Activated naive CD4-positive, alpha-beta T cell treated with anti-CD3 and anti-CD28 coated beads for 36 hours (primary cell): Measurements from ENCODE around the gene STIP1. TPM values are rescaled to one million over a fixed set of nuclear protein-coding genes. Genes with fewer than 3 reads are reported as not detected.

Experiments
- CTCF ChIA-PET: fragments of 350-600 bp; sonication (Branson Sonifier 250); formaldehyde crosslinking; loops from one replicate; lab custom pipeline; 2021; ENCODE audit warnings: antibody characterized with exemption; lab: Charles Lee
- DNase-seq: peaks from one replicate; pipeline ENCODE4 v3.0.0-alpha.2; 2020
- H3K27ac Mint-ChIP-seq: one replicate; pipeline ENCODE4 v1.8.0; 2021; ENCODE audit warnings: mild to moderate bottlenecking, mixed read lengths
- H3K27me3 Mint-ChIP-seq: one replicate; pipeline ENCODE4 v1.8.0; 2021; ENCODE audit warnings: low read depth, mixed read lengths
- H3K36me3 Mint-ChIP-seq: one replicate; pipeline ENCODE4 v1.8.0; 2021; ENCODE audit warnings: low read depth, mixed read lengths
- H3K4me1 Mint-ChIP-seq: one replicate; pipeline ENCODE4 v1.8.0; 2021; ENCODE audit warnings: low read depth, mixed read lengths
- H3K4me3 Mint-ChIP-seq: one replicate; pipeline ENCODE4 v1.8.0; 2021; ENCODE audit warnings: mild to moderate bottlenecking, moderate library complexity, mixed read lengths
- H3K9me3 Mint-ChIP-seq: one replicate; pipeline ENCODE4 v1.8.0; 2021; ENCODE audit warnings: mixed read lengths
- intact Hi-C: fragments of 100-400 bp; cut with micrococcal nuclease; formaldehyde crosslinking; loops from one replicate; pipeline ENCODE4 v1.15.1; 2023
- total RNA-seq, 2 experiments: library from RNA; stranded (reverse); gene quantifications; one replicate each; pipeline ENCODE4 v1.2.3, GENCODE V29; 2021

STIP1 gene
- total RNA-seq, 2 experiments from 2014 or later = 264 to 272 TPM

DNA sequence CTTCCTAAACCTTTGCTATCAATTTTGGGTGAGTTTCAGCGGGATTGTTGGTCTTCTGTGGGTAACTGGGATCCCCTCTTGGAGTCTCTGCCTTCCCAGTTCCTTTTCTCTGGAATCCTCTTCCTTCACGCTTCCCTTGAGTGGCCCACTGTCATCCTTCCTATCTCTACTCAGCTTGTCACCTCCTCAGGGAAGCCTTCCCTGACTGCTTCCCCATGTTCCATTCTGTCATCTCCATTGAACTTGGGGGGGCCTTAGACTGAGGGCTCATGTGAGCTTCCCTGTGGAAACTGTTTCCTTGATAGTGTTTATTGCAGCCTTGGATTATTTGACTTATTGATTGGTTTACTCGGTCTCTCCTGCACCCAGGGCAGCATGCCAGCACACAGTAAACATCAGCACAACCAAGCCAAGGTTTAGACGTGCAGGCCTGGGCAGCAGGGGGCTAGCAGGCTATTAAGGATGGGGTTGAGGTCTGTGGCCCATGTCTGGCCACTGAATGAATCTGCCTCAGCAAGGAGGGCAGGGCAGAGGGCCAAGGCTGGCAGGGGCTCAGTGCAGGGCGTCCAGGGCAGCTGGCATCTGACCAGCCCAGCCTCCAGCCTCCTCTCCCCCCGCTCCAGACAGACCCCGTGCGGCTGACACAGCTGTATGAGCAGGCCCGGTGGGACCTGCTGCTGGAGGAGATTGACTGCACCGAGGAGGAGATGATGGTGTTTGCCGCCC is 32.8 kb downstream of the STIP1 start:
- H3K27me3 Mint-ChIP-seq = no peaks in the 10 kb centered on the region
- no peaks in the 10 kb centered on the region for H3K9me3 Mint-ChIP-seq
- DNase-seq = no peak
- H3K4me3 Mint-ChIP-seq = no peak overlapping the region
- intact Hi-C loops = no loop called here
- H3K36me3 Mint-ChIP-seq = peaks cover 21% of the 10 kb centered on the region
- peak overlapping the region; percentile 36 for H3K27ac Mint-ChIP-seq
- peaks cover 11% of the 10 kb centered on the region for H3K4me1 Mint-ChIP-seq
- CTCF ChIA-PET = interaction anchor here (1.3 kb wide), 1 partner anchor 13 kb away, joined by 3 read pairs; no protein-coding TSS in a partner anchor

DNA sequence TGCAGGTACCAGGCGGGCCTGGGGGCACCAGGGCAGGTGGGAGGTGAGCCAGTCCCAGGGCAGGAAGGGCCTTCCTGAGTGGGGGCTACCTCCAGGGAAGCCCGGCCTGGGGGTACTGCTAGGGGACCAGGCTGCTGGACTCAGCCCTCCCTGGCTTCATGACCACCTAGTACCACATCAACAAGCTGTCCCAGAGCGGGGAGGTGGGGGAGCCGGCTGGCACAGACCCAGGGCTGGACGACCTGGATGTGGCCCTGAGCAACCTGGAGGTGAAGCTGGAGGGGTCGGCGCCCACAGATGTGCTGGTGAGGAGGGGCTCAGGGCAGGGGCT is 33.3 kb downstream of the STIP1 start:
- no peak overlapping the region for H3K27ac Mint-ChIP-seq

DNA sequence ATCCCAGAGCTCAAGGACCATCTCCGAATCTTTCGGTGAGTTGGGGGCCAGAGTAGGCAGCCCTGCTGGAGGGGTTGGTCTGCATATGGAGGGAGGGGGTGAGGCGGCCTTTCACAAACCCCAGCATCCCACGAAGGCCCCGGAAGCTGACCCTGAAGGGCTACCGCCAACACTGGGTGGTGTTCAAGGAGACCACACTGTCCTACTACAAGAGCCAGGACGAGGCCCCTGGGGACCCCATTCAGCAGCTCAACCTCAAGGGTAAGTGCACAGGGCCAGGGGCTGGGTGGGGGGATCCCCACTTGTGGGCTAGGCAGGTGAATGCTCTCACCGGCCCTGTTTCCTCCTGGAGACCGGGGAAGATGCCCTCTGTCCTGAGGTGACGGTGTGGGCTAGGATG is 33.8 kb downstream of the STIP1 start:
- Mint-ChIP-seq H3K36me3 (peaks cover 19% of the 10 kb centered on the region), H3K27ac (no peak overlapping the region), H3K27me3 (no peaks in the 10 kb centered on the region), H3K9me3 (no peaks in the 10 kb centered on the region), H3K4me3 (no peak overlapping the region), H3K4me1 (peaks cover 7% of the 10 kb centered on the region)
- CTCF ChIA-PET = no interaction called here
- intact Hi-C loops = no loop called here
- DNase-seq = no peak

More for the DNA sequence above, 33.3 kb downstream of the STIP1 start:
- no peaks in the 10 kb centered on the region for H3K27me3 Mint-ChIP-seq
- no peak for DNase-seq
- intact Hi-C loops = no loop called here
- H3K9me3 Mint-ChIP-seq = no peaks in the 10 kb centered on the region
- peaks cover 11% of the 10 kb centered on the region for H3K4me1 Mint-ChIP-seq
- H3K4me3 Mint-ChIP-seq = no peak overlapping the region
- CTCF ChIA-PET = no interaction called here
- peaks cover 19% of the 10 kb centered on the region for H3K36me3 Mint-ChIP-seq

DNA sequence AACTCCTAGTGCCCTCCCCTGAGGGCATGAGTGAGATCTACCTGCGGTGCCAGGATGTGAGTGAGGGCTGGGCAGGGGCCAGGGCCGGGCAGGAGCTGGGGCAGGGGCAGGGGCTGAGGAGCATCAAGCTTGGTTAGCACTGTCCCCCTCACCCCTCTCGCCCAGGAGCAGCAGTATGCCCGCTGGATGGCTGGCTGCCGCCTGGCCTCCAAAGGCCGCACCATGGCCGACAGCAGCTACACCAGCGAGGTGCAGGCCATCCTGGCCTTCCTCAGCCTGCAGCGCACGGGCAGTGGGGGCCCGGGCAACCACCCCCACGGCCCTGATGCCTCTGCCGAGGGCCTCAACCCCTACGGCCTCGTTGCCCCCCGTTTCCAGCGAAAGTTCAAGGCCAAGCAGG is 34.3 kb downstream of the STIP1 start:
- H3K36me3 Mint-ChIP-seq = peaks cover 14% of the 10 kb centered on the region
- no peaks in the 10 kb centered on the region for H3K9me3 Mint-ChIP-seq
- H3K27ac Mint-ChIP-seq = no peak overlapping the region
- intact Hi-C loops = no loop called here
- no peak for DNase-seq
- H3K4me1 Mint-ChIP-seq = peaks cover 6% of the 10 kb centered on the region
- CTCF ChIA-PET = interaction anchor here (1.4 kb wide), 1 partner anchor 84 kb away, joined by 3 read pairs; no protein-coding TSS in a partner anchor
- no peak overlapping the region for H3K4me3 Mint-ChIP-seq
- H3K27me3 Mint-ChIP-seq = no peaks in the 10 kb centered on the region

DNA sequence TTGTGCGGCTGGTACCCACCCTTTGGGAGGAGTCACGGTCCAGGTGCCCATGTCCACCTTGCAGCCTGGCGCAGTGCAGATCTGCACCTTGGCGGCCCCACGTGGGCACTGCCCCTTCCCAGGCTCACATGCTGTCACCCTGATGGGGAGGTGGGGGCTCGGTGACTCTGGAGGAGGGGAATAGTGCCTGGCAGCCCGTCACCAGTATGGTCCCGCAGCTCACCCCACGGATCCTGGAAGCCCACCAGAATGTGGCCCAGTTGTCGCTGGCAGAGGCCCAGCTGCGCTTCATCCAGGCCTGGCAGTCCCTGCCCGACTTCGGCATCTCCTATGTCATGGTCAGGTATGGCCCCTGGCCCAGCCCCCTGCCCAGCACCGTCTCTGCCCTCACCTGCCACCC is 34.8 kb downstream of the STIP1 start:
- Mint-ChIP-seq H3K27ac (no peak overlapping the region), H3K36me3 (peaks cover 14% of the 10 kb centered on the region)
- CTCF ChIA-PET = interaction anchor here (1.4 kb wide), 1 partner anchor 83 kb away, joined by 3 read pairs; no protein-coding TSS in a partner anchor

DNA sequence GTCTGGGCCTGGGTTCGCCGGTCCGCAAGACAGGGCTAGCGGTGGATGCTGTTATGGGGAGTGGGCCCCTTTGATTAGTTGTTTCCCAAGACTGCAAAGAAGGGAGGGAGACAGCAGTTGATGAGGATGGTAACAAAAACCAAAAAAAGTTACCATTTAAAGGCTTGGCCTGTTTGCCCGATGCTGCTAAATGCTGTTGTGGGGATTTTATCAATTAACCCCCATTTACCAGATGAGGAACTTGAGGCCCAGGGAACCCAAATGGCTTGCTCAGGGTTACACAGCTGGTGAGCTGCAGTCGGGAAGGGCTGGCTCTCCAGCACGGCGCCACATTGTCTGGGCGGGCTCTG is 36.7 kb downstream of the STIP1 start:
- peaks cover 12% of the 10 kb centered on the region for H3K36me3 Mint-ChIP-seq
- intact Hi-C loops = no loop called here
- H3K27ac Mint-ChIP-seq = no peak overlapping the region
- H3K9me3 Mint-ChIP-seq = no peaks in the 10 kb centered on the region
- CTCF ChIA-PET = no interaction called here
- DNase-seq = no peak
- no peaks in the 10 kb centered on the region for H3K27me3 Mint-ChIP-seq
- no peak overlapping the region for H3K4me3 Mint-ChIP-seq
- peaks cover 16% of the 10 kb centered on the region for H3K4me1 Mint-ChIP-seq

More for the DNA sequence above, 34.8 kb downstream of the STIP1 start:
- intact Hi-C loops = no loop called here
- no peak for DNase-seq
- Mint-ChIP-seq H3K4me1 (peaks cover 7% of the 10 kb centered on the region), H3K9me3 (no peaks in the 10 kb centered on the region), H3K4me3 (no peak overlapping the region), H3K27me3 (no peaks in the 10 kb centered on the region)

DNA sequence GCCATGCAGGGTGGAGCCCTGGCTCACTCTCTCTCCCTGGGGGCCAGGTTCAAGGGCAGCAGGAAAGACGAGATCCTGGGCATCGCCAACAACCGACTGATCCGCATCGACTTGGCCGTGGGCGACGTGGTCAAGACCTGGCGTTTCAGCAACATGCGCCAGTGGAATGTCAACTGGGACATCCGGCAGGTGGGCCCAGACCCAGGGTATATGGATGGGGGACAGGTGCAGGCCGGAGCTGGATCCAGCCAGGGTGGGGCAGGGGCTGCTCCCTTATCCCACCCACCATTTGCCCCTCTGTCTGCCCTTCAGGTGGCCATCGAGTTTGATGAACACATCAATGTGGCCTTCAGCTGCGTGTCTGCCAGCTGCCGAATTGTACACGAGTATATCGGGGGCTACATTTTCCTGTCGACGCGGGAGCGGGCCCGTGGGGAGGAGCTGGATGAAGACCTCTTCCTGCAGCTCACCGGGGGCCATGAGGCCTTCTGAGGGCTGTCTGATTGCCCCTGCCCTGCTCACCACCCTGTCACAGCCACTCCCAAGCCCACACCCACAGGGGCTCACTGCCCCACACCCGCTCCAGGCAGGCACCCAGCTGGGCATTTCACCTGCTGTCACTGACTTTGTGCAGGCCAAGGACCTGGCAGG is 37.2 kb downstream of the STIP1 start:
- no peaks in the 10 kb centered on the region for H3K9me3 Mint-ChIP-seq
- DNase-seq = no peak
- intact Hi-C loops = no loop called here
- no peak overlapping the region for H3K4me3 Mint-ChIP-seq
- no peaks in the 10 kb centered on the region for H3K27me3 Mint-ChIP-seq
- peaks cover 11% of the 10 kb centered on the region for H3K36me3 Mint-ChIP-seq
- CTCF ChIA-PET = interaction anchor here (1.1 to 1.4 kb wide), 2 partner anchors 9 to 18 kb away, joined by 3 to 5 read pairs; no protein-coding TSS in a partner anchor
- peaks cover 21% of the 10 kb centered on the region for H3K4me1 Mint-ChIP-seq
- H3K27ac Mint-ChIP-seq = no peak overlapping the region

DNA sequence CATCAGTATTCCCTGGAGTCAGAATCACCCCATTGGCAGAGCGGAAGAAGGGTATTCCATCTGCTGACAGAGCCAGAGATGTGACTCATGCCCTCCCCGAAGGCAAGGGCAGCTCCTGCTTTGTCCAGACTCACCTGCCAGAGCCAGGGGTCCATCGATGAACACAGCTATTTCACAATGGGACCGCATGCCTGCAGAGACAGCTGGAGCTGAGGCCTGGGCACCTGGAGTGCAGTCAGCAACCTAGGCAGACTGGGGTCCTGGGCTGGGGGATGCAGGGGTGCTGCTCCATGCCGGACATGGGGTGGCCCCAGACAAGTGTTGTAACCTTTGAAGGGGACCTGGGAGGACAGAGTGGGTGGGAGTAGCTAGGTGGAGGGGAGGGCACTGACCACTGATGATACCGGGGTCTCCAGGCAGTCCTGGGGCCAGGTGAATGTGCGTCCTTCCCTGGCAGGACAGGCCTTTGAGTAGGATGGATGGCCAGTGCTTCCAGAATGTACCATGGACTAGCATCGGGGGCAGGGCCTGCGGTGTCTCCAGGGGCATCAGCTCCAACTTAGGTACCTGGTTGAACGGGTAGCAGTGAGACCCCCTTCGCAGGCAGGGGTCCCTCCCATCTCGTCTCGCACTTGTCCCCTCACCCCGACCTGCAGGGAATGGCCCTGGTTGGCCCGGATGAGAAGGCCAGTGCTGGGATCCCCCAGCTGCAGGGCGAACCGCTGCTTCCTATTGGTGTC is 38.4 kb downstream of the STIP1 start:
- no peak overlapping the region for H3K27ac Mint-ChIP-seq
- peaks cover 3% of the 10 kb centered on the region for H3K36me3 Mint-ChIP-seq
- H3K27me3 Mint-ChIP-seq = no peaks in the 10 kb centered on the region
- peak overlapping the region; percentile 87 for H3K4me3 Mint-ChIP-seq
- peaks cover 27% of the 10 kb centered on the region for H3K4me1 Mint-ChIP-seq
- CTCF ChIA-PET = interaction anchor here (0.6 to 1.4 kb wide), 4 partner anchors 10 to 605 kb away, joined by 3 to 6 read pairs (median 5); partner anchors contain the start of gene FERMT3
- H3K9me3 Mint-ChIP-seq = no peaks in the 10 kb centered on the region
- intact Hi-C loops = no loop called here
- DNase-seq = no peak

DNA sequence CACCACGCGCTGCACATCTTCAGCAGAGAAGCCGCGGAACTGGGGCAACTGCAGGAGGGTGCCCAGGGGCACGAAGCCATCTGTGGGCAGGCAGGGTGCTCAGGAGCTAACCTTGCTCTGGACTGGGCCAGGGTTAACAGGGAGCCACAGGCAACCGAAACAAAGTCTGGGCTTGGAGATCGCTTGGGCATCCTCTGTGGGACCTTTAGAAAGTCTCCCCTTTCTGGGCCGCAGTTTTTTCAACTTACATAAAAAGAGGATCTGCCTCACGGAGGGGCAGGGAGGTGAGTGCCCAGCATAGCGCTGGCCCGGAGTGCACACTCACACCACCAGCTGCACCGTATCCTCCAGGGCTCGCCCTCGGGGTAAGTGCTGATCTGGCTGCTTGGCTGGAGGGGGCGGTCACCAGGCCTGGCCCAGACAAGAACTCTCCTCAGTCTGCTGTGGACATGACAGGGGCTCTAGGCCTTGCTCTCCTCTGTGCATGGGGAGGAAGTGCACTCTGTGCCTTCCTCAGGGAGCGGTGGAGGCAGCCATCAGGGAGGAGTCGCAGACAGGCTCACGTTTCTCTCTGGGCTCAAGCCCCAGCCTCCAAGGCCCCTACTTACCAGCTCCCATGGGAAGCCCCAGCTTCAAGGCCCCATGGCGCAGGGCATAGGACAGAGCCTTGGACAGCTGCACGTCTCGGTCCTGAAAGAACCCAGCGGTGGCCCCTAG is 39.1 kb downstream of the STIP1 start:
- intact Hi-C loops = no loop called here
- DNase-seq = no peak
- CTCF ChIA-PET = interaction anchor here (0.6 to 3.2 kb wide), 4 partner anchors 18 to 606 kb away, joined by 5 to 13 read pairs (median 8); partner anchors contain the start of gene FERMT3
- H3K4me3 Mint-ChIP-seq = peak overlapping the region; percentile 87
- peaks cover 33% of the 10 kb centered on the region for H3K4me1 Mint-ChIP-seq
- no peaks in the 10 kb centered on the region for H3K27me3 Mint-ChIP-seq
- H3K9me3 Mint-ChIP-seq = no peaks in the 10 kb centered on the region
- peak overlapping the region; percentile 90 for H3K27ac Mint-ChIP-seq
- H3K36me3 Mint-ChIP-seq = peaks cover 5% of the 10 kb centered on the region

DNA sequence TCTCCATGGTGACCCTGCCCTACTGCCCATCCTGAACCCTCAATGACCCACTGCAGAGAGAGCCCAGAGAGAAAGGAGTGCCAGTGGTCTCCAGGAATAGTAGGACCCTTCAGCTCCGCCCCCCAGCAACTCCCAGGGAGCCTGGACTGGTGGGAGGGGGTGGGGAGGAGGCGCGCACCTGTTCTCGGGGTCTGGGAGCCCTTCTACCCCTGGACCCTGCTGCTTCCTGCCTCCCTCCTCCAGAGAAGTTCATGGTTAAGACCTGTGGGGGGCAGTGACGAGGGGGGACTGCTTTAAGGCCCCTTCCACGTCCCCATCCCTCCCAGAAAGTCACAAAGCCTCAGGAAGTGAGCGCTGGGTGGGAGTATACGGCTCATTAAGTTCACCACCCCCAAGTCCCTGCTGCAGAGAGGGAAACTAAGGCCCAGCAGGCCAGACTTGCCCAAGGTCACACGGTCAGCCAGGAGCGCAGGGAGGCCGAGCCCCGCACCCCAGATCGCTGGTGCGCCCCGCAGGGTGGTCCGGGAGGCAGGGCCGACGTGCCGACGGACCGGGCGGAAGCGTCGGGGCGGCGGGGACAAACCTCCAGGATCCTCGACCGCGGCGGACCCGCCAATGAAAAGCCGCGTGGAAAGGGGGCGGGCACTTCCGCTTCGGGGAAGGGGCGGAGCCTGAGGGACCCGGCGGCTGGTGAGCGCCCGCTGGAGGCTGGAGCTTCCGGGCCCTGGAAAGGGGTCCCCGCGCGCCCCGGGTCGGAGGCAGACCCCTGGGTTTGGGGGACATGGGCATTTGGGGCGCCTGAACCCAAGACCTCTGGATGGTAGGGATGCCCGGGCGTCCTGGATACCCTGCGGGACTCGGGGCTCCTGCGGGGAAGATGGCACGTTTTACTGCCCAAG is 39.9 kb downstream of the STIP1 start, which contains the start of the genes NUDT22 and TRPT1:
Gene NUDT22, plus strand, starts transcription at position 667 of the 899 bp plus-strand sequence. CDS start 379 bp downstream, outside the sequence.
Gene TRPT1, minus strand, starts transcription at position 579 of the 899 bp plus-strand sequence. Its CDS starts 326 bp downstream, at position 253.
- Mint-ChIP-seq H3K27me3 (no peaks in the 10 kb centered on the region), H3K27ac (peak within 1 kb of the TSS; percentile 90), H3K36me3 (peaks cover 4% of the 10 kb centered on the region), H3K9me3 (no peaks in the 10 kb centered on the region), H3K4me1 (peaks cover 34% of the 10 kb centered on the region), H3K4me3 (peak within 1 kb of the TSS; percentile 87)
- CTCF ChIA-PET = interaction anchor here (0.9 to 3.2 kb wide), 4 partner anchors 10 to 76 kb away, joined by 3 to 13 read pairs (median 9); partner anchors contain the start of gene FERMT3
- intact Hi-C loops = loop anchor here (1.0 kb wide), 5 partner anchors 15 to 58 kb away; partner anchors contain the start of genes BAD and FKBP2
- peak; percentile 94 for DNase-seq
